Psoas muscle (tissue), 8 donors: ENCODE results near the gene ACTR8. TPM values are rescaled to one million over a fixed set of nuclear protein-coding genes. Genes with fewer than 3 reads are reported as not detected.

Experiments
- ATAC-seq, 4 donors: fragments of 200-7000 bp; cut with Tn5 transposase; one replicate each; pipeline ENCODE4 v1.9.1; 2020; ENCODE audit warnings: moderate library complexity in 3 of 4, mild to moderate bottlenecking in 2 of 4
- DNase-seq, 2 donors: peaks; one replicate each; pipeline ENCODE4 v3.0.0-alpha.2; 2020
- H3K27ac ChIP-seq: fragments of 200-600 bp; one replicate; pipeline ENCODE4 v1.8.0; 2022
- H3K27me3 ChIP-seq, 3 donors: fragments of 200-600 bp in 1 of 3; one replicate each; pipeline versions ENCODE4 v1.6.1 to v1.8.0; 2013 to 2022; ENCODE audit warnings: low read length in 2 of 3, mild to moderate bottlenecking in 2 of 3, moderate library complexity in 1 of 3; ENCODE audit not compliant: insufficient read depth in 3 of 3
- H3K36me3 ChIP-seq, 2 donors: fragments of 200-600 bp in 1 of 2; one replicate each; pipeline versions ENCODE4 v1.6.1 to v1.8.0; 2013 to 2022; ENCODE audit warnings: low read depth in 1 of 2, mild to moderate bottlenecking in 1 of 2, moderate library complexity in 1 of 2; ENCODE audit not compliant: insufficient read depth in 1 of 2
- H3K4me1 ChIP-seq: fragments of 200-600 bp; one replicate; pipeline ENCODE4 v1.8.0; 2022
- H3K4me3 ChIP-seq: fragments of 200-600 bp; one replicate; pipeline ENCODE4 v1.8.0; 2022; ENCODE audit warnings: mild to moderate bottlenecking
- H3K9me3 ChIP-seq: fragments of 200-600 bp; one replicate; pipeline ENCODE4 v1.8.0; 2022
- WGBS, 3 donors: extraction: QIAGEN DNeasy Blood & Tissue Kit; methylation state at CpG; one replicate each; pipeline versions ENCODE4 v1.1.6 to v1.1.7; 2013; 5-methylcytosine and 5-hydroxymethylcytosine counted together
- intact Hi-C, 2 donors: fragments of 100-400 bp; cut with DNase I; formaldehyde crosslinking; loops; one replicate each; pipeline versions ENCODE4 v1.11.0 to v1.14.2; 2022
- polyA plus RNA-seq, 3 donors: library from polyadenylated mRNA; stranded (reverse); fragments of 200-250 nt; gene quantifications; one replicate each; pipeline ENCODE4 v1.2.3, GENCODE V29; 2013
- total RNA-seq, 4 donors: library from RNA; stranded (reverse); fragmentation: NEBNext Ultra II Directional in 2 of 4; extraction: Animal tissue kit (Norgen Biotek cat#: 25700) in 2 of 4; gene quantifications; one replicate each; pipeline versions ENCODE4 v1.2.1 to v1.2.4, GENCODE V29; 2021 to 2023
- TF ChIP-seq, protein P1 (sequence below): fragments of 200-600 bp; IDR thresholded peaks from one replicate; pipeline ENCODE4 v1.8.0; 2022; ENCODE audit warnings: antibody characterized with exemption
- donor health status: healthy with polysubstance abuse.
- donor health status: DM: no; HTN: no; CAD: no; lungs with moderate emphysema.
- donor health status: Bipolar disorder and iron deficiency.
- donor health status: healthy.
- donor health status: DM: yes; HTN: yes; CAD: no.
- donor health status: DM: no; HTN: no; CAD: no.
- donor health status: DM: no; HTN: no; CAD: no.
- donor health status: DM: yes; HTN: yes; CAD: no.

ACTR8 gene
- total and polyA plus RNA-seq, 7 donors: 8.9 to 24.3 (median 15.2) TPM

DNA sequence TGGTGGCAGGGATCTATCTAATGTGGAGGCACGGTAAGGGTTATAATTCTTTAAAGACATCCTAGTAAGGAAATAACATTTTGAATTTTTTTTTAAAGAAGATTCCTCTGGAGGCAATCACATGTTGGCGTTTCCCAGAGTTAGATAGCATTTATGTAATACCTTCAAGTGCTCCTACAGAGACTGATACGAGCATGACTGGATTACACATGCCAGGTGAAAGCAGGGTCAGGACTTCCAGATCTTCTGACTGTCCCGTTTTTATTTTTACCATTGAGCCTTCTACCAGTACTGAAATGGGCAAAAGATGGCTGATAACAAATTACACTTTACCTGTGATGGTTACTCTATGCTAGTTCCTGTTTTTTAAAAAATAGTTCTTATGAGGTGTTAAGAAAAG is 21.8 kb downstream of the ACTR8 start:
- no peak overlapping the region for H3K27ac ChIP-seq
- no peak overlapping the region for H3K4me3 ChIP-seq
- H3K27me3 ChIP-seq: no peaks in the 10 kb centered on the region
- DNase-seq: no peak
- TF ChIP-seq, protein P1, sequence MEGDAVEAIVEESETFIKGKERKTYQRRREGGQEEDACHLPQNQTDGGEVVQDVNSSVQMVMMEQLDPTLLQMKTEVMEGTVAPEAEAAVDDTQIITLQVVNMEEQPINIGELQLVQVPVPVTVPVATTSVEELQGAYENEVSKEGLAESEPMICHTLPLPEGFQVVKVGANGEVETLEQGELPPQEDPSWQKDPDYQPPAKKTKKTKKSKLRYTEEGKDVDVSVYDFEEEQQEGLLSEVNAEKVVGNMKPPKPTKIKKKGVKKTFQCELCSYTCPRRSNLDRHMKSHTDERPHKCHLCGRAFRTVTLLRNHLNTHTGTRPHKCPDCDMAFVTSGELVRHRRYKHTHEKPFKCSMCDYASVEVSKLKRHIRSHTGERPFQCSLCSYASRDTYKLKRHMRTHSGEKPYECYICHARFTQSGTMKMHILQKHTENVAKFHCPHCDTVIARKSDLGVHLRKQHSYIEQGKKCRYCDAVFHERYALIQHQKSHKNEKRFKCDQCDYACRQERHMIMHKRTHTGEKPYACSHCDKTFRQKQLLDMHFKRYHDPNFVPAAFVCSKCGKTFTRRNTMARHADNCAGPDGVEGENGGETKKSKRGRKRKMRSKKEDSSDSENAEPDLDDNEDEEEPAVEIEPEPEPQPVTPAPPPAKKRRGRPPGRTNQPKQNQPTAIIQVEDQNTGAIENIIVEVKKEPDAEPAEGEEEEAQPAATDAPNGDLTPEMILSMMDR: no peak
- peaks cover 21 to 75% of the 10 kb centered on the region in 2 donors for H3K36me3 ChIP-seq
- no peak for ATAC-seq
- H3K9me3 ChIP-seq: no peaks in the 10 kb centered on the region
- H3K4me1 ChIP-seq: no peaks in the 10 kb centered on the region
- intact Hi-C loops: no loop called here
- WGBS, 3 donors: 73 to 85% (median 84%) methylated on average over 4 of the region's 4 CpGs

DNA sequence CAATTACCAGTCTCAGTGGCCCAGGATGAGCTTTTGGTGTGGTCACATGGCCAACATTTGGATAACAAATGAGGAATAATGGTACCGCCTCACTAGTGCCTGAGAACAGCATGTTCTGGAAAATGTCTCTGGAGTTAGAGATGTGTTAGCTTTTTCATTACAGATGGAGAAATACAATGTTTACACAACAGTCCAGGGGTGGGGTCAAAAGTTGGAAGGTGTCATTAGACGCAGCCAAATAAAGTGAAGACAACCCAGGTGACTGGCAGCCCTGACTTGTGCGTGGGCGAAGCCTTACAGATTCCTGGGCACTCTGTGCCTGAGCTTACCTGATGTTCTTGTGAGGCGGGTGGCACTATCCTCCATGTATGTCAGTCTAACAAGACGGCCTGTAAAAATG is 22.8 kb downstream of the ACTR8 start:
- WGBS, 3 donors: 93 to 97% (median 96%) methylated on average over 6 of the region's 6 CpGs
- Histone ChIP-seq H3K4me1 (no peaks in the 10 kb centered on the region), H3K27me3 (no peaks in the 10 kb centered on the region), H3K36me3 (peaks cover 12 to 64% of the 10 kb centered on the region in 2 donors), H3K27ac (no peak overlapping the region), H3K9me3 (no peaks in the 10 kb centered on the region), H3K4me3 (no peak overlapping the region)
- TF ChIP-seq, protein P1: no peak
- intact Hi-C loops: no loop called here
- ATAC-seq: no peak
- DNase-seq: no peak

DNA sequence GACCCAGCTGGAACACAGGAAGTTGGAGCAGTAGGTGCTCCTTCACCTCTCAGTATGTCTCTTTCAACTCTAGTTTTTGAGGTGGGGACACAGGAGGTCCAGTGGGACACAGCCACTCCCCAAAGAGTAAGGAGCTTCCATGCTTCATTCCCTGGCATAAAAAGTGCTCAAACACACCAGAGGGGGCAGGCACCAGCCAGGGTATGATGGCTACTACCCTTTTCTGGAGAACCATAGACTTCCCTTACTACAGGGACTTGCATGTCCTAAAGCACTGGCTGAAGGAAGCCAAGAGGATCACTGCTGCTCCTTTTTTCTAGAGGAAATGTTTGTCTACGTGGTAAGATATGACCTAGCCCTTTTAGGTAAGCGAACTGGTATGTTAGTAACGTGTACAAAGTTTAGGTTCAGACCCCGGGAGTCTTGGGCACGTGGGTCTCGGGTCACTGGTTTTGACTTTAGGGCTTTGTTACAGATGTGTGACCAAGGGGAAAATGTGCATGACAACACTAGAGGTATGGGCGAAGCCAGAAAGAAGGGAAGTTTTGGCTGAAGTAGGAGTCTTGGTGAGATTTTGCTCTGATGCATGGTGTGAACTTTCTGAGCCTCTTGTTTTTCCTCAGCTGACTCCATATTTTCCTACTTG is 23.7 kb downstream of the ACTR8 start:
- Histone ChIP-seq H3K27ac (no peak overlapping the region), H3K4me1 (no peaks in the 10 kb centered on the region), H3K27me3 (no peaks in the 10 kb centered on the region), H3K9me3 (no peaks in the 10 kb centered on the region), H3K36me3 (peaks cover 10 to 55% of the 10 kb centered on the region in 2 donors), H3K4me3 (no peak overlapping the region)
- no peak for ATAC-seq
- no peak for DNase-seq
- TF ChIP-seq, protein P1: no peak
- WGBS, 3 donors: 80 to 87% (median 86%) methylated on average over 7 of the region's 7 CpGs
- intact Hi-C loops: no loop called here

DNA sequence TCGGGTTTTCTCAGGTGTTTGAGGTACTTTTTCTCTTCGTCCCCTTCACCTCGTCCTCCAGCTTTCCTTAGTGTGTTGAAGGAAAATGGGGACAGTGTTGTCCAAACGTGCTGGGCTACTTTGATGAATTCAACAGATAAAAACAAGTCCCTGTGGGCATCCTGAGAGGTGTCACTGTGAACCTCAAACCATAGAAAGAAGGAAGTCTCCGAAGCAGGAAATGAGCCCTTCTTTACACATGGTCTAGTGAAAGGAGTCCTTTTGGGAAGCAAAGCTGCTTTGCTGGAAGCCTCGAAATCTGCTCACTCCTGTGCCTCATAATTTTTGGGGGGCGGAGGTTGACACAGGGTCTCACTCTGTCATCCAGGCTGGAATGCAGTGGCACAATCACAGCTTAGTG is 25.0 kb downstream of the ACTR8 start:
- ATAC-seq (no peak), DNase-seq (no peak)
- Histone ChIP-seq H3K4me1 (no peaks in the 10 kb centered on the region), H3K36me3 (peaks cover 4 to 45% of the 10 kb centered on the region in 2 donors), H3K4me3 (no peak overlapping the region), H3K27ac (no peak overlapping the region), H3K9me3 (no peaks in the 10 kb centered on the region), H3K27me3 (no peaks in the 10 kb centered on the region)
- WGBS, 3 donors: 64 to 80% (median 72%) methylated on average over 7 of the region's 7 CpGs
- TF ChIP-seq, protein P1: no peak
- intact Hi-C loops: no loop called here

DNA sequence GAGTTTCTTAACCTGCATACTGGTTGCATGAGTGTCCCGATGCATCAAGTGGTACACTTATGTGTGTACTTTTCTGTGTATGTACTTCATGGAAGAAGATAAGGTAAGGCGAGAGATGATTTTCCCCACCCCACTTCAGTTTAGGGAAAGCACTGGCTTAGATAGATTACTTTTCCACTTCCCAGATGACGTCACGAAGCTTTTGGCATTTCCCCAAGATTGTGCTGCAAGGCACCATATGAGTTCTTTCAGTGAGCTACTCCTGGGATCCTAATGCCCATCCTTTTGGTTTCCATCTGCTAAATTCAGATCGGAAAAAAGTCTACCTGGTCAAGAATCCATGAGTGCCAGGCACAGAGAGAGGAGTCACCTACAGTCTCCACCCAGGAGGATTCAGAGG is 31.1 kb downstream of the ACTR8 start:
- Histone ChIP-seq H3K36me3 (peaks cover 0 to 5% of the 10 kb centered on the region in 2 donors), H3K4me1 (peaks cover 4% of the 10 kb centered on the region), H3K9me3 (no peaks in the 10 kb centered on the region), H3K27me3 (no peaks in the 10 kb centered on the region), H3K27ac (no peak overlapping the region), H3K4me3 (no peak overlapping the region)
- 58 to 62% (median 59%) methylated on average over 5 of the region's 5 CpGs for WGBS, 3 donors
- no peak for ATAC-seq
- DNase-seq: no peak
- intact Hi-C loops: no loop called here
- TF ChIP-seq, protein P1: no peak
